K562 (cell line): Measurements from ENCODE around the gene VTN. TPM values are rescaled to one million over a fixed set of nuclear protein-coding genes. Genes with fewer than 3 reads are reported as not detected.

ENCODE experiments used
- ARID2 ChIP-seq: fragments of 450-650 bp; IDR thresholded peaks from 2 replicates; pipeline ENCODE4 v1.6.1; 2017; ENCODE audit warnings: antibody characterized with exemption, mild to moderate bottlenecking
- CBX3 ChIP-seq, 2 experiments: IDR thresholded peaks; 1 replicate in 1 of 2; 2 replicates in 1 of 2; pipeline ENCODE4 v1.6.1; 2012; ENCODE audit warnings: inconsistent platforms in 2 of 2, low read length in 2 of 2, borderline replicate concordance in 1 of 2, control low read depth in 1 of 2
- CCNT2 ChIP-seq: IDR thresholded peaks from 2 replicates; pipeline ENCODE4 v1.6.1; 2011; ENCODE audit warnings: borderline replicate concordance, low read depth, mild to moderate bottlenecking, moderate library complexity, mixed read lengths, low read length; ENCODE audit not compliant: insufficient read length; ENCODE audit errors: extremely low read depth
- HCFC1 ChIP-seq: IDR thresholded peaks from 2 replicates; pipeline ENCODE4 v1.6.1; 2012; ENCODE audit warnings: low read depth, low read length, improper control_type of control experiment
- IFI16 ChIP-seq: fragments of 250-450 bp; sonication (Bioruptor Pico); IDR thresholded peaks from 2 replicates; pipeline ENCODE4 v2.1.2; 2022; ENCODE audit warnings: mild to moderate bottlenecking, inconsistent platforms
- JUN ChIP-seq, 2 experiments: sonication (generic) in 1 of 2; formaldehyde crosslinking in 1 of 2; IDR thresholded peaks; 2 replicates each; pipeline versions ENCODE4 v1.6.1 to v1.8.0; 2012 to 2022; ENCODE audit warnings: borderline replicate concordance in 2 of 2, mild to moderate bottlenecking in 2 of 2, improper control_type of control experiment in 1 of 2, low read depth in 1 of 2, low read length in 1 of 2, missing genetic modification reagents in 1 of 2
- NR4A1 ChIP-seq, 2 experiments: fragments of 250-450 bp in 1 of 2; fragments of 450-650 bp in 1 of 2; sonication (Bioruptor Pico) in 1 of 2; IDR thresholded peaks; 2 replicates each; pipeline versions ENCODE4 v1.4.0 to v1.6.1; 2016 to 2020; ENCODE audit warnings: mild to moderate bottlenecking in 2 of 2, missing compliant biosample characterization in 1 of 2, missing genetic modification characterization in 1 of 2, moderate library complexity in 1 of 2
- RBM22 ChIP-seq: fragments of 200-400 bp; formaldehyde crosslinking; IDR thresholded peaks from 2 replicates; pipeline ENCODE4 v1.6.1; 2018; ENCODE audit warnings: low read length, low read depth; ENCODE audit not compliant: poor library complexity, severe bottlenecking
- SIN3A ChIP-seq, 2 experiments: fragments of 150-350 bp in 1 of 2; IDR thresholded peaks; 2 replicates each; pipeline ENCODE4 v1.6.1; 2011 to 2016; ENCODE audit warnings: borderline replicate concordance in 2 of 2, low read depth in 2 of 2, low read length in 2 of 2, mild to moderate bottlenecking in 2 of 2, moderate library complexity in 2 of 2; ENCODE audit not compliant: control insufficient read depth in 1 of 2
- SMARCA4 ChIP-seq: fragments of 450-650 bp; IDR thresholded peaks from 2 replicates; pipeline ENCODE4 v1.6.1; 2016
- TBL1XR1 ChIP-seq, 2 experiments: IDR thresholded peaks; 2 replicates each; pipeline ENCODE4 v1.6.1; 2012; ENCODE audit warnings: improper control_type of control experiment in 2 of 2, low read length in 2 of 2, mild to moderate bottlenecking in 1 of 2
- TFAM ChIP-seq: fragments of 250-450 bp; sonication (Bioruptor Pico); conservative IDR thresholded peaks from 2 replicates; pipeline ENCODE4 v1.5.0; 2021; ENCODE audit warnings: mild to moderate bottlenecking, moderate library complexity
- WHSC1 ChIP-seq: IDR thresholded peaks from one replicate; pipeline ENCODE4 v1.6.1; 2012; ENCODE audit warnings: low read length, control low read depth, inconsistent platforms
- ZFX ChIP-seq: sonication (generic); formaldehyde crosslinking; IDR thresholded peaks from 2 replicates; pipeline ENCODE4 v1.8.0; 2022; ENCODE audit warnings: mild to moderate bottlenecking, missing genetic modification reagents, moderate library complexity
- ZNF12 ChIP-seq: sonication (generic); formaldehyde crosslinking; IDR thresholded peaks from 2 replicates; pipeline ENCODE4 v1.4.0; 2020; ENCODE audit warnings: mild to moderate bottlenecking, missing genetic modification reagents
- ZNF354B ChIP-seq: fragments of 250-450 bp; sonication (Bioruptor Pico); IDR thresholded peaks from 2 replicates; pipeline ENCODE4 v1.4.0; 2020
- ZNF41 ChIP-seq: fragments of 250-450 bp; sonication (Bioruptor Pico); conservative IDR thresholded peaks from 2 replicates; pipeline ENCODE4 v1.4.0; 2020; ENCODE audit warnings: mild to moderate bottlenecking
- ZNF696 ChIP-seq: fragments of 250-450 bp; sonication (Bioruptor Pico); conservative IDR thresholded peaks from 2 replicates; pipeline ENCODE4 v1.4.0; 2020; ENCODE audit warnings: mild to moderate bottlenecking, moderate library complexity
- ZNF707 ChIP-seq: fragments of 250-450 bp; sonication (Bioruptor Pico); conservative IDR thresholded peaks from 2 replicates; pipeline ENCODE4 v1.8.0; 2022; ENCODE audit warnings: inconsistent platforms, mild to moderate bottlenecking, moderate library complexity
- polyA plus RNA-seq, 8 experiments: library from polyadenylated mRNA; depleted of rRNA in 4 of 8; stranded (reverse) in 5 of 8; unstranded in 3 of 8; fragments of >200 nt; fragmentation: Nextera tagmentation in 2 of 8; fragmentation: Illumina TruSeq in 1 of 8; extraction: Ambion mirVana in 2 of 8; extraction: Trizol in 1 of 8; gene quantifications; 2 replicates each; pipeline versions ENCODE4 v1.2.1 to v1.2.3, GENCODE V29; 2011 to 2014; ENCODE audit warnings: inconsistent platforms in 1 of 8, missing spikeins in 1 of 8
- total RNA-seq, 7 experiments: library from RNA; depleted of rRNA in 6 of 7; stranded (reverse); fragments of >200 nt in 6 of 7; fragmentation: Illumina TruSeq in 2 of 7; extraction: Trizol in 2 of 7; gene quantifications; 2 replicates each; pipeline versions ENCODE4 v1.2.1 to v1.2.3, GENCODE V29; 2011 to 2021; ENCODE audit warnings: low replicate concordance in 1 of 7
- TF ChIP-seq, protein P1 (sequence below): fragments of 250-450 bp; sonication (Bioruptor Pico); IDR thresholded peaks from 2 replicates; pipeline ENCODE4 v1.5.1; 2021; ENCODE audit warnings: mild to moderate bottlenecking
- TF ChIP-seq, protein P2 (sequence below): IDR thresholded peaks from 2 replicates; pipeline ENCODE4 v1.6.1; 2016; ENCODE audit warnings: missing genetic modification characterization, missing compliant biosample characterization

VTN gene
- total and polyA plus RNA-seq, 9 of the 15 experiments (the other 6 are each of a cell fraction or from before 2014, with no cell fraction given), result 0.13 to 1.0 (median 0.29) TPM; not detected in 1

DNA sequence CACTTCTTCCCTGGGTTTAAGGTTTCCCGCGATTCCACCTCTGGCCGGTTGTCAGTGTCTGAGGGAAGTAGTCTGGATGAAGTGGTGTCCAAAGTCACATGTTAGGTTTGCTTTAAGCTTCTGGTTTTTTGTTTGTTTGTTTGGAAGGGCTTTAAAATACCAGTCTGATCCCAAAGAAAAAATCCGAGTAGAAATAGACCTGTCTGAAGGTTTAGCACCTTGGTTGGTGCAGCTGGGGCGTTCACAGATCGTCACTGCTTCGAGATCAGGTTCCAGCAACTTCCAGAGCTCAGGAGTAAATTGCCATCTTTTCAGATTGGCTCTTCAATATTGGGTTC, 50.5 kb downstream of the VTN start (continued):
- TF ChIP-seq, protein P1, sequence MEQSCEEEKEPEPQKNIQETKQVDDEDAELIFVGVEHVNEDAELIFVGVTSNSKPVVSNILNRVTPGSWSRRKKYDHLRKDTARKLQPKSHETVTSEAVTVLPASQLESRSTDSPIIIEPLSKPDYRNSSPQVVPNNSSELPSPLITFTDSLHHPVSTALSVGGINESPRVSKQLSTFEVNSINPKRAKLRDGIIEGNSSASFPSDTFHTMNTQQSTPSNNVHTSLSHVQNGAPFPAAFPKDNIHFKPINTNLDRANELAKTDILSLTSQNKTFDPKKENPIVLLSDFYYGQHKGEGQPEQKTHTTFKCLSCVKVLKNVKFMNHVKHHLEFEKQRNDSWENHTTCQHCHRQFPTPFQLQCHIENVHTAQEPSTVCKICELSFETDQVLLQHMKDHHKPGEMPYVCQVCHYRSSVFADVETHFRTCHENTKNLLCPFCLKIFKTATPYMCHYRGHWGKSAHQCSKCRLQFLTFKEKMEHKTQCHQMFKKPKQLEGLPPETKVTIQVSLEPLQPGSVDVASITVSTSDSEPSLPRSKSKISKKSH (CRISPR knock-in tag), result no peak
- TF ChIP-seq NR4A1 (CRISPR knock-in tag; IDR thresholded peaks at IDR 0.05) (no peak), NR4A1 (tag; IDR thresholded peaks at IDR 0.05) (no peak), IFI16 (CRISPR knock-in tag) (no peak), WHSC1 (no peak), ZNF707 (no peak), RBM22 (no peak), TBL1XR1 (IDR thresholded peaks at IDR 0.05; ENCODE audit: low read length in 2 of 2) (no peak), ZNF696 (CRISPR knock-in tag) (no peak), ARID2 (no peak), TFAM (CRISPR knock-in tag) (no peak), JUN (IDR thresholded peaks at IDR 0.05; ENCODE audit: borderline replicate concordance, low read depth, low read length) (no peak), JUN (CRISPR knock-in tag; IDR thresholded peaks at IDR 0.05; ENCODE audit: borderline replicate concordance) (no peak), CBX3 (IDR thresholded peaks at IDR 0.05; ENCODE audit: borderline replicate concordance in 1 of 2, low read length in 2 of 2) (0 out of 3 replicates have a peak, but pooled peaks of 1 of the 2 experiments have one; percentile 2), CCNT2 (no peak), ZFX (CRISPR knock-in tag) (no peak), HCFC1 (no peak), SIN3A (IDR thresholded peaks at IDR 0.05; ENCODE audit: borderline replicate concordance in 2 of 2, control insufficient read depth in 1 of 2, low read depth in 2 of 2, low read length in 2 of 2) (no peak), ZNF41 (no peak), SMARCA4 (0 out of 2 replicates have a peak, but pooled peaks have one; percentile 6), ZNF12 (CRISPR knock-in tag) (no peak), ZNF354B (CRISPR knock-in tag) (no peak)
- TF ChIP-seq, protein P2, sequence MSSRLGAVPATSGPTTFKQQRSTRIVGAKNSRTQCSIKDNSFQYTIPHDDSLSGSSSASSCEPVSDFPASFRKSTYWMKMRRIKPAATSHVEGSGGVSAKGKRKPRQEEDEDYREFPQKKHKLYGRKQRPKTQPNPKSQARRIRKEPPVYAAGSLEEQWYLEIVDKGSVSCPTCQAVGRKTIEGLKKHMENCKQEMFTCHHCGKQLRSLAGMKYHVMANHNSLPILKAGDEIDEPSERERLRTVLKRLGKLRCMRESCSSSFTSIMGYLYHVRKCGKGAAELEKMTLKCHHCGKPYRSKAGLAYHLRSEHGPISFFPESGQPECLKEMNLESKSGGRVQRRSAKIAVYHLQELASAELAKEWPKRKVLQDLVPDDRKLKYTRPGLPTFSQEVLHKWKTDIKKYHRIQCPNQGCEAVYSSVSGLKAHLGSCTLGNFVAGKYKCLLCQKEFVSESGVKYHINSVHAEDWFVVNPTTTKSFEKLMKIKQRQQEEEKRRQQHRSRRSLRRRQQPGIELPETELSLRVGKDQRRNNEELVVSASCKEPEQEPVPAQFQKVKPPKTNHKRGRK (tag), result no peak
